EL (cell line): Measurements from ENCODE around the gene KLK10.

Experiments
- DNase-seq: peaks from one replicate; pipeline ENCODE4 v3.0.0-alpha.2; 2016

Gene KLK10

GRCh38 chr19:51019544-51019925 lies at the start of gene KLK10:
KLK10 (minus strand) TSS chr19:51019709; CDS start chr19:51019130, 579 bp downstream.
- no peak for DNase-seq

DNA sequence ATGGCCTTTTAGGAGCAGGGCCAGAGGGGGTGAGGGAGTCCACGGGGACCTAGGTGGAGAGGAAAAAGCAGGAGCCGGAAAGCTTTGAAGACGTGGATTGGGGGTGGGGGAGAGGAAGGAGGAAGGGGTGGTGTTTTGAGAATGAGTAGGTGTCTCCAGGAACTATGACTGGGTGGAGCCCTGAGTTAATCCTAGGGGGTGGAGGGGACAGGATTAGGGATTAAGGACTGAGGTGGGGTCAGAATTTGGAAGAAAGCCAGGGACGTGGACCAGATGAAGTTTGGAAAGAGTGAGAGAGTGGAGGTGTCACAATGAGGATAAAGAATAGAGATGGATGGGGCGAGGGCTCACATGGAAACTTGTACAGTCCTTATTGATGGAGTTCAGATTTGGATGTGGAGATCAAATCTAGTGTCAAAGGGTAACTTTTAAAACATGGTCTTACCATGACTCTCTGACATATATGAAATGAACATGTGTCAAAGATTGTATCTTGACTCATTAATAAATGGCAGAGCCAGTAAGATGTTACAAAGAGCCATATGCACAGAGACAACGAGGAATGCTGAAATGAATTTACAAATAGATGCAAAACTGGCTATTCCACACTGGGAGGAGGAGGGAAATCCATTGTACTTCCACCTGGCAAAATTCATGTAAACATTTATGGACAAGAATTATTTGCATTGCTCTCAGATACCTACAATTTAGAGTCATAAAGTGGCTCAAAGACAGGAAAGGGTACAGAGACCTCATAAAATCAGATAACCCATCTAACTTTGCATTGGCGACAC lies 47.1 kb upstream of the KLK10 start:
- DNase-seq: no peak

DNA sequence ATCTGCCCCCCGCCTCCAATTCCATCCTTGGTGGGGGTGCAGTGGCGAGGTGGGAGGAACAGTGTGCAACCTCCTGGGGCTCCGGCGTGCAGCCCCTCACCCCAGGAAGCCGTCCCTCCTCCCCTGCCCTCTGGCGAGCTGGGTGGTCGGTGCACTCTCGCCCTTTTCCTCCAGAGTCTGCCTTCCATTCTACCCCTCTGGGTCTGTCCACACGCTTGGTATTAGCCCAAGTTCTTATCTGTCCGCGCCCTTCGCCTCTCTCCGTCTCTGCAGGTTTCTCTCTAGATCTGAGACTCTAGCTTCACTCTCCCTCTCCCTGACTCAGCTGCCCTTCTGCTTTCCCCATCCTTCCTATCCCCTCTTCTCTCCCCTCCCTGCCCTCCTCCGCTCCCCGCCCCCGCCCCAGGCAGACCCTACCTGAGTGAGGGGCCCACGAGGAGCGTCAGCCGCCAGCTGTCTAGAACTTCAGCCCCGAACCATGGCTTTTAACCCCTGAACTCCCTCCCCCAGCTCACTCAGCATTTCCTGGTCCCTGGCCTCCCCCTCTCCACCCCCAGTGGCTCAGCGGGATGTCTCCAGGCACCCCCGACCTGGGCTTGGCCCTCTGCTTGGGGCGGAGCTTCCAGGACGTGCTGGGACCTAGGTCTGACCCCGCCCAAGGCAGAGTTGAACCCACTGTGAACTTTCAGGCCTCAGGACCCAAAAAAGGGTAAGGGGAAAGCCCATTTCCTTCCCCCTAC lies 45.9 kb upstream of the KLK10 start:
- DNase-seq: no peak

GRCh38 chr19:51064534-51065220 lies 45.2 kb upstream of the KLK10 start, which contains the start of gene KLK13:
KLK13 (minus strand) TSS chr19:51065092; CDS start chr19:51065067, 25 bp downstream.
- no peak for DNase-seq

- no peak for DNase-seq
These were observed 44.2 kb upstream of the KLK10 start for GRCh38 chr19:51063664-51064063.

GRCh38 chr19:51060973-51061372 lies 41.5 kb upstream of the KLK10 start:
- DNase-seq: no peak

- DNase-seq: no peak
These were observed 40.8 kb upstream of the KLK10 start for GRCh38 chr19:51060336-51060735.

GRCh38 chr19:51059715-51060114 lies 40.2 kb upstream of the KLK10 start:
- DNase-seq: no peak

DNA sequence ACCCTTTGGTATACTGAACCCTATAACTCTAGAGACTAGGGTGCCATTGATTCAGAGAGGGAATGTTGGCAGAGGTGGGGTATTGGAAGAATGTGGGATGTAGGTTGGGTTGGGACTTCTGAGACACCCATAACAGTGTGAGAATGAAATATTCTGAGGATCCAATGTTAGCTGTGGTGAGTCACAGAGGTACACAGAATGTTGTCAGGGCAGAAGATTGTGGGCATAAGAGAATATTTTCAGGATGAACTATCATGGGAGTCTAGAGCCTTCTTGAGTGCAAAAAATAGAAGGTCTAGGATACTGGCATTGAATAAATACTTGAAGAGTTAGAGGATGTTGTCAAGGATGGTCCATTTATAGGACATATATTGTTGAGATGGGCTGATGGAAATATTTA lies 36.4 kb upstream of the KLK10 start:
- no peak for DNase-seq

DNA sequence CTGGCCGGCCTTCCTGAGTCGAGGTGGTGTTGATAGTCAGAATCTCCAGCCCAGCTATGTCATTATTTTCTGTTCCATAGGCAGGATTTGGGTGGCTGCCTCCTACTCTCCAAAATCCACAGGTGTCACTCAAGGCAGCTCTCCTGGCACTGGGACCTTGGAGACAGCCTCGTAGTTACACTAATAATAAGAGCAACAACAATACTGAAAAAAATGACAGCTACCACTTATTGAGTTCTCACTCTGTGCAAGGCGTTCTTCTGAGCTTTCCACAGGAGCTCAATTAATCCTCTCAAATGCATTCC lies 27.5 kb upstream of the KLK10 start:
- DNase-seq: no peak

DNA sequence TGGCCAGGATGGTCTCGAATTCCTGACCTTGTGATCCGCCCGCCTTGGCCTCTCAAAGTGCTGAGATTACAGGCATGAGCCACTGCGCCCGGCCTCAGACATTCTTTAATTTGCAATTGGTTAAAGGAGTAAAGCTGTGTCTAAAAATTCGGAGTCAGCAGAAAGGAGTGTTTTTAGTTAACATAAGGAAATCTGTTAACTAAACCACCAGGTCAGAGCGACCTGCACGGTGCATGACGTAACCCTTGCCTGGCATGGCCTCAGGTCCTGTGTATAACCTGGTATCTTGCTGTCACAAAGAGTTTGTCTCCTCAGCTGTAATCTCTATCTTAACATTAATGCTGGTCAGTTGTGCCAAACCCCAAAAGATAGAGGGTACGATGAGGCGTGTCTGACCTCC lies 24.8 kb upstream of the KLK10 start:
- no peak for DNase-seq

DNA sequence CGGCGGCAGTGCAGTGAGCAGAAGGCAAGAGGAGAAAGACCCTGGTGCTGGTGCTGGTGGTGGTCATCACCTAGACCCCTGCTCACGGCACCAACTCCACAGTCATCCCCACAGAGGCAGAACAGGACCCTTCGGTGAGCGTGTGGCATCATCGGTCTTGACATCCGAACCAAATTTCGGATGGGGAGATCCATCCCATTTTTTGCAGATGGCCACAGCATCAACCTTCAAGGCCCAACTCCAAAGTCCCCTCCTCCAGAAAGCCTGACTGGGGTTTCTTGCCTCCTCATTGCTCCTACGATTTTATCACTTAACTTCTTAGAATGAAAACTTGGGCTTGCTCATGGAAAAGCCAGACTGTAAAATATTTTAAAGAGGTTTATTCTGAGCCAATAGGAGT lies 24.0 kb upstream of the KLK10 start:
- DNase-seq: no peak

DNA sequence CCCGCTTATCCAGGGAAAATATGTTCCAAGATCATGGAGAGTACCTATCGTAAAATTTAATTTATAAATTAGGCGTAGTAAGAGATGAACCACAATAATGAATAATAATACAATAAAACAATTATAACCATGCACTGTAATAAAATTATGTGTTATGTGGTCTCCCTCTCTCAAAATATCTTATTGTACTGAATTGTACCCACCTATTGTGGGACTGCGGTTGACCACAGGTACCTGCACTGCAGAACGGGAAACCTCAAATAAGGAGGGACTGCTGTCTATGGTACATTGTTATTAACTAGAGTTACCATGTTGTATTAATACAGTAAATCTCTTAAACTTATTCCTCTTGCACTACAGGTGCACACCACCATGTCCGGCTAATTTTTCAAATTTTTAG lies 20.6 kb upstream of the KLK10 start:
- no peak for DNase-seq

DNA sequence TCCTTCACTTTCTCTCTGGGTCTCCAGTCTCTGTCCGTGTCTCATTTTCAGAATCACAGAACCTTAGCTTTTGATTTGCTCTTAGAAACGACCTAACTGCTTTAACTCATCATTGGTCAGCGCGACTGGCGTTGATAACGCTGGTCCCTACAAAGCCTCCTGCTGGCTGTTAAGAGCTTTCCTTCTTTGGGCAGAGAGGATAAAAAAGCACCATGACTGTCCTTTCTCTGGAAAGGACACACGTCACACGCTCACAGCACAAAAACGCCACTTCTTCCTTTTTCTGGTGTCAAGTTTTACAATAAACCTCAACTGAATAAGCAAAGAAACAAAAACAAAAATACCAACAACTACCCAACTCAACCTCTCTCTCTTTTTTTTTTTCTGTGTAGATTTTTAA lies 17.0 kb upstream of the KLK10 start:
- no peak for DNase-seq

DNA sequence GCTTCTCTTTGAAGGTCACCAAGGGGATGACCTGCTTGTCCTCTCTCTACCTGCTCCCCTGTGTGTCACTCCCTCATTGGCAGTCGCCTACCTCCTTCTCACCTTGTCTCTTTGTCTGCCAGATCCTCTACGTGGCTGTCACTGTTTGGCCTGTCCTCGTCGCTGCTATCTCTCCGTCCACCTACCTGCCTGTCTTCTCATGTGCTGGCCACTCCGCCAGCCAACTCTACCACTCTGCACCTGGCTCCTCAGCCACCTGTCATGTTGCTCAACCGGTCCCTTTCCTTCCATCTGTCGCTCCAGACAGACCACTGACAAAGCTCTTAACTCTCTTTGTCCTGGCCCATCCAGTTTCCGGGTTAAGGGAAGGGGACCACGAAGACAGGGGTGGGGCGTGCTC lies 15.2 kb upstream of the KLK10 start, which contains the start of gene KLK12:
Gene KLK12, minus strand, starts transcription at position 299 of the 400 bp plus-strand sequence. CDS start 381 bp downstream, outside the sequence.
- DNase-seq: no peak

DNA sequence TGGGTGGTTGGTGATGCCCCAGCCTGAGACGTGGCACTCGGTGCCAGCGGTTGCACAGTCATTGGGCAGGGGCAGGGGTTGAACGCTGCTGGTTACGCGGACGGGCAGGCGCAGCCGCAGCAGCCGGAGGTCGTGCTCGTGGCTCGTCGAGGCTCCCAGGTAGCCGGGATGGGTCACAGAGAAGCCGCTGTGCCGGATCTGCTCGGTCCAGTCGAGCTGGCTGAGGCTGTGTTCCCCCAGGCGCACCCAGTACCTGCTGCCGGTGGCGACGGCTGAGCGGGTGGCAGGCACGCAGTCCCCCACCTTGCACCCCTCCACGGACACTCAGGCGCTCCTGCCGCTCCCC lies 12.3 kb upstream of the KLK10 start:
- DNase-seq: no peak

DNA sequence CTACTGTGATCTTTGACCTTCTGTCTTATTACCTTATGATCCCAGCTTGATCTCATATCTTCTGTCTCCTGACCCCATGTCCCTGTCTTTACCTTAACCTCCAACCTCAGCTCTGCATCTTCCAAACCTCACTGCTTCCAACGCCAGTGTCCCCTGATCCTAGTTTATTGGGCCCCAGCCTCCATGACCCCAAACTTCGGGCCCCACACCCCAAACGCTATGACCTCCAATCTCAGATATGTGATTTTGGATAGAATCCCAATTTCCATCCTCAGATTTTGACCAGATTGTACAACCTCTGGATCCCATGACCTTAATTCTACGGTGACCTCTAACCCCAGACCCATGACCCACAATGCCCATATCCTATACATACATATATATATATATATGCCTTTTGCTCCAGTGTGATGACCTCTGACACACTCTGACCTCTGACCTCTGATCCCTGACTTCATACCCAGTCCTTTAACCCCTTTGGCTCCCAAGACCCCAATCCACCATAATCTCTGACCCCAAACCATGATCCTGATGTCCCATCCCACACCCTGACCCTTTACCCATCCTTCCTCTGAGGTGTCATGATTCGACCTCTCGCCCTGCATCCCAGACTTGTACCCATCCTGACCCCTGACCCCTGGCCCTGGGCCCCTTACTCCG lies 11.8 kb upstream of the KLK10 start:
- DNase-seq: no peak

DNA sequence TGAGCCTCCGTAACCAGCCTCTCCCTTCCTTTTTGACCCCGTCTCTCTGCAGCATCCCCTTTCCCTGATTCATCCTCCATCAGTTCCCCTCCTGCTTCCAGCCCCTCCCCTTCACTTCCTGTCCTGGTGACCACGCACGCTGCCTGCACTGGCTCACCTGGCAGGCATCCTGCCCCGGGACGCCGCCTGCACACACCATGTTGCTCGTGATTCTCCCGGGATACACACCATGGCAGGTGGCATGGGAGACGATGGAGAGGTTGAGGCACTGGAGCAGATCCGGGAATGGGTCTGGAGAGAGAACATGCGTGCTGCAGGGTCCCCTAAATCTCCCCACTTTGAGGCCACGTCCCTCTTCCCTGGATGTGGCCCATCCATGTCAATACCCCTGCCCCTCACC lies 11.1 kb upstream of the KLK10 start:
- DNase-seq: no peak

- DNase-seq: no peak
These were observed 10.2 kb upstream of the KLK10 start for GRCh38 chr19:51029718-51030117.

GRCh38 chr19:51027873-51028272 lies 8.4 kb upstream of the KLK10 start:
- DNase-seq: no peak

DNA sequence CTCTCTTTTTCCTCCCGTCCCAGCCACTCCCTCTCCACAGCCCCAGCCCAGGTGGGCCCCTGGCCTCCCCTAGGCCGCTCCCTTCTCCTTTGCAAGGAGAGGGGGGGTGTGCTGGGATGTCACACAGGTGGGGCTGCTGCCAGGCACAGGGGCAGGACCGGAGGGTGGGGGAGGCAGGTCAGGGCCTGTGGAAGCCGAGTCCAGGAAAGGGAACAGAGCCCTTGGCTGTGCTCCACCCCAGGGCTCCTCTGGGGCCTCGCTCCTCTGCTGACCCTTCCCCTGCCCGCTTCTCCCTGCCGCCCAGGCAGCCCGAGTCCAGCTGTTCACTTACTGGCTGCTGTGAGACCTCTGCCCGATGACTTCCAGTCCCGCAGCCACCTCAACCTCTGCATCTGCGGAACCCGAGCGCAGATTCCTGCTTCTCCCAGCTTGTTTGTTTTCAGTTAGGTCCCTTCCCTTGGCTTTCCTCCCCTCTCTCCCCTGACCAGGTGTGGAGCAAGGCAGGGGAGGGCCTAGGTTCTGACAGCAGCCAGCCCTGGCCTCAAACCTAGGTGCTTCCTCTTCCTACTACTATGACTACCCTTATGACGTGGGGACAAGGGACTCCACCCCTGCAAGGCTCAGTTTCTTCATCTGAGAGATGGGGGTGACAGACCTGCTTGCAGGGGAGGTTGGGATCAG lies 7.8 kb upstream of the KLK10 start:
- DNase-seq: no peak

- no peak for DNase-seq
These were observed 7.0 kb upstream of the KLK10 start, which contains the start of gene KLK11 for GRCh38 chr19:51026554-51026831. KLK11 (minus strand) TSS chr19:51026616; CDS start chr19:51025631, 985 bp downstream.
